GM19438 (cell line): ENCODE data around the gene PRTN3.
"Not testable (repeated sequence)": the region's sequence is repeated elsewhere in the genome, so short reads cannot be mapped to it uniquely, and the experiment has no call there.

Experiments used
- ATAC-seq: cut with Tn5 transposase; IDR thresholded peaks from one replicate; pipeline ENCODE4 v1.9.1; 2021; ENCODE audit warnings: low read depth; ENCODE audit not compliant: unreplicated experiment

PRTN3 gene

GRCh38 chr19:815079-815774, 25.6 kb upstream of the PRTN3 start:
- no peak for ATAC-seq

GRCh38 chr19:815775-816499, 24.9 kb upstream of the PRTN3 start:
- ATAC-seq = no peak

- no peak for ATAC-seq
These were observed 24.3 kb upstream of the PRTN3 start for GRCh38 chr19:816500-816857.

GRCh38 chr19:820212-820611, 20.6 kb upstream of the PRTN3 start:
- ATAC-seq = not testable (repeated sequence)

DNA sequence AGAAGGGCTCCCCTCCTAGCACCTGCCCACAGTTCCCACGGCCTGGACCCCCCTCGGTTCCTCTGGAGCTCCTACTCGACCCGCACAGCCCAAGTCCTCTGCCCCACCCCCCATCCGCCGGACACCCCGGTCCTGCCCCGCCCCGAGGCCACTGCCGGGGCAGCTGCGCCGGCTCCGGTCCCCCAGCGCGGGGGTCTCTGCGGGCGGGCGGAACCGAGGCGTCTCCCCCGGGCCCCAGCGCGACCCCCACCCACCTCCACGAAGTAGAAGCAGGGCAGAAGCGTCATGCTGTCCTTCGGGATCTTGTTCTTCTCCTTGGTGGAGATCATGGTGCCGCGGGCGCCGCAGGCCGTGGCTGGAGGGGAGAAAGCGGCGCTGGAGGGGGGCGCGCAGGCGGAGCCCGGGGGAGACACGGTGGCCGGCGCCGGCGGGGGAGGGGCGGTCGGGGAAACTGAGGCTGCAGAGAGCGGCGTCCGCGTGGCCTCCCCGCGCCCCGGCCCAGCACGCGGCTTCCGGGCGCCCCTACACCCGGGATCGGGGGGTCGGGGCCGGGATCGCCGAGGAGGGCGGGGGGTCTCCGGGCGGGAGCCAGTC, 19.5 kb upstream of the PRTN3 start:
- no peak for ATAC-seq

- no peak for ATAC-seq
These were observed 18.8 kb upstream of the PRTN3 start, which contains the start of gene PLPPR3 for GRCh38 chr19:821825-822503. TSS of gene PLPPR3 (minus strand) at chr19:821955. CDS start at chr19:821559, 396 bp downstream.

DNA sequence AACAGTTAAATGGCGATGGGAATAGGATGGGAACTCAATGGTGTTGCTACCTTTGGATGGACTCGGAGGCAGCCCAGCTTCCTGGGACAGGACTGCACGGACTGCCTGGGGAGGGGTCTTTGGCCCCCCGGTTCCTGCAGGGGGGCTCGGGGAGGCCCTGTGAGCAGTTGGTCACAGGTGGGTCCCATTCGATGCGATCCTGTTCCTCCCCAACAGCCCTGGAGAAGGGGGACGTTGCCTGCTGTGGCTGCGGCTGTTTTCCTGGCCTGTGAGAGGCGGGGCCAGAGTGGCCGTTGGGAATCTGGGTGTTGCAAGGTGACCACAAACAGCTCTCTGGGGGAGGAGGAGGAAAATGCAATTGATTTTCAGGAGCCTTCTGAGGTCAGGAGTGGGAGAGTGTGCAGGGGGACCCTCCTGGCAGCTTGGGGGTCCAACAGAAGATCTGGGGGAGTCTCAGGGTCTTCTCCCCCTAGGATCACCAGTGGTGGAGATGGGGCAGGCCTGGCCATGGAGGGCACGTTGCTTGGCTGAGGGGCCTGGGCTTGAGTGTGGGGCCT, 17.2 kb upstream of the PRTN3 start:
- ATAC-seq = no peak

GRCh38 chr19:824885-825284, 15.9 kb upstream of the PRTN3 start:
- no peak for ATAC-seq

DNA sequence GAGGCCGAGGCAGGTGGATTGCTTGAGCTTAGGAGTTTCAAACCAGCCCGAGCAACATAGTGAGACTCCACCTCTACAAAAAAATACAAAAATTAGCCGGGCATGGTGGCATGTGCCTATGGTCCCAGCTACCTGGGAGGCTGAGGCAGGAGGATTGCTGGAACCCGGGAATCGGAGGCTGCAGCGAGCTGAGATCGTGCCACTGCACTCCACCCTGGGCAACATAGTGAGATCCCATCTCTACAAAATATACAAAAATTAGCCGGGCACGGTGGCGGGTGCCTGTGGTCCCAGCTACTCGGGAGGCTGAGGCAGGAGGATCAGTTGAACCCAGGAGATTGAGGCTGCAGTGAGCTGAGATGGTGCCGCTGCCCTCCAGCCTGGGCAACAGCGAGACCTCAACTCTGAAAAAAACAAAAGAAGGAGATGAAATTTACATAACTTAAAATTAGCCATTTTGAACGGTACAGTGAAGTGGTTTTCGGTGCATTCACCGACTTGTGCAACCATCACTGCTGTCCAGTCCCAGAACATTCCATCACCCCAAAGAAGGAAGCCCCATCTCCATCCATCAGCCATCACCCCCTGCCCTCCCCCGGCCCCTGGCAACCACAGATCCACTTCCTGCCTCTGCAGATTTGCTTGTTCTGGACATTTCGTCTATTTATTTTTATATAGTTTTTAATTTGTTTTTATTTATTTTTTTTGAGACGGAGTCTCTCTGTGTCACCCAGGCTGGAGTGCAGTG, 14.7 kb upstream of the PRTN3 start:
- ATAC-seq = no peak

GRCh38 chr19:827314-827709, 13.5 kb upstream of the PRTN3 start:
- ATAC-seq = no peak

GRCh38 chr19:827710-828321, 13.0 kb upstream of the PRTN3 start, which contains the start of gene AZU1:
TSS of gene AZU1 (plus strand) at chr19:827837. CDS start at chr19:827847, 10 bp downstream.
- ATAC-seq = no peak

DNA sequence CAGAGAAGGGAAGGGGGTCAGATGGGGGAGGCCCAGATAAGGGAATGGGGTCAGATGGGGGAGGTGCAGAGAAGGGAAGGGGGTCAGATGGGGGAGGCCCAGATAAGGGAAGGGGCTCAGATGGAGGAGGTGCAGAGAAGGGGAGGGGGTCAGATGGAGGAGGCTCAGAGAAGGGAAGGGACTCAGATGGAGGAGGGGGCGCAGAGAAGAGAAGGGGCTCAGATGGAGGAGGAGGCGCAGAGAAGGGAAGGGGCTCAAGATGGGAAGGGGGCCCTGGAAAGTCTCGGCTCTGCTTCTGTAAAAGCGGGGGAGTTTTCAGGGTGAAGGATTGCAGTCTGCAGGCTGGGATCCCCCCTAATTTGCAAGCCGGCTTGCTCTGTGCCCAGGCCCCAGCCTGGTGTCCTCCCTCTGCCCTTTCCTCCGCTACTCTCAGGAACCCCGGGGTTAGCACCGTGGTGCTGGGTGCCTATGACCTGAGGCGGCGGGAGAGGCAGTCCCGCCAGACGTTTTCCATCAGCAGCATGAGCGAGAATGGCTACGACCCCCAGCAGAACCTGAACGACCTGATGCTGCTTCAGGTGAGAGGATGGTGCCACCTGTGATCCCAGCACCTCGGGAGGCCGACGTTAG, 11.6 kb upstream of the PRTN3 start:
- no peak for ATAC-seq

DNA sequence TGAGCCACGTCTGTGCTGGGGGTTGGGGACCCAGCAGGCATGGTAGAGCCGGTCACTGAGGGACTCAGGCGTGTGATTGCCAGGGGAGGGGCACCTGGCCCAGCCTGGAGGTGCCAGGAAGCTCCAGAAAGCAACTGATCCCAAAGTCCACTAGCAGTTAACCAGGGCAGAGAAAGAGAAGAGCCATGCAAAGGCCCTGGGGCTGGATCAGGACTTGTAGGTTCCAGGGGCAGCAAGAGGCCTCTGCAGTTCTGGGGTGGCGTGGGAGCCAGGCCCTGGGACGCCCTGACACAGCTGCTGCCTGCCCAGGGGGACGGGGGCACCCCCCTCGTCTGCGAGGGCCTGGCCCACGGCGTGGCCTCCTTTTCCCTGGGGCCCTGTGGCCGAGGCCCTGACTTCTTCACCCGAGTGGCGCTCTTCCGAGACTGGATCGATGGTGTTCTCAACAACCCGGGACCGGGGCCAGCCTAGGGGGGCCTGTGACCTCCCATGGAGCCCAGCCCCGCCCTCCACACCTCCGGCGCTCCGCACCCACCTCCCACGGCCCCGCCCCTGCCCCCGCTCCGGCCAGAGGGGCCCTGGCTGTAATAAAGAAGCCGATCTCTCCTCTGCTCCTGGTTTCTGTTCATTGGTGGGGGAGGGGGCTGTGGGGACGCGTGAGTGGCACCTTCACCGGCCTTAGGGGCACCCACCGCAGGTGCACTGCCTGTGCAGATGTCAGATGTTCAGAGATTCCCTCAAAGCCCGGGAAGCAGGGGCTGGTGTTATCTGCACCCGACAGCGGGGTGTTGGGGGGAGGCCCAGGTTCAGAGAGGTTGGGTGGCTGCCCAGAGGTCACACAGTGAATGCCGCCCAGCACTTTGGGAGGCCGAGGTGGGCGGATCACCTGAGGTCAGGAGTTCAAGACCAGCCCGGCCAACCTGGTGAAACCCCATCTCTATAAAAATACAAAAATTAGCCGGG, 9.1 kb upstream of the PRTN3 start:
- no peak for ATAC-seq

GRCh38 chr19:834216-834615, 6.6 kb upstream of the PRTN3 start:
- no peak for ATAC-seq

- ATAC-seq = no peak
These were observed 5.5 kb upstream of the PRTN3 start for GRCh38 chr19:835210-835810.

GRCh38 chr19:842802-843179, 2.0 kb downstream of the PRTN3 start:
- ATAC-seq = not testable (repeated sequence)

DNA sequence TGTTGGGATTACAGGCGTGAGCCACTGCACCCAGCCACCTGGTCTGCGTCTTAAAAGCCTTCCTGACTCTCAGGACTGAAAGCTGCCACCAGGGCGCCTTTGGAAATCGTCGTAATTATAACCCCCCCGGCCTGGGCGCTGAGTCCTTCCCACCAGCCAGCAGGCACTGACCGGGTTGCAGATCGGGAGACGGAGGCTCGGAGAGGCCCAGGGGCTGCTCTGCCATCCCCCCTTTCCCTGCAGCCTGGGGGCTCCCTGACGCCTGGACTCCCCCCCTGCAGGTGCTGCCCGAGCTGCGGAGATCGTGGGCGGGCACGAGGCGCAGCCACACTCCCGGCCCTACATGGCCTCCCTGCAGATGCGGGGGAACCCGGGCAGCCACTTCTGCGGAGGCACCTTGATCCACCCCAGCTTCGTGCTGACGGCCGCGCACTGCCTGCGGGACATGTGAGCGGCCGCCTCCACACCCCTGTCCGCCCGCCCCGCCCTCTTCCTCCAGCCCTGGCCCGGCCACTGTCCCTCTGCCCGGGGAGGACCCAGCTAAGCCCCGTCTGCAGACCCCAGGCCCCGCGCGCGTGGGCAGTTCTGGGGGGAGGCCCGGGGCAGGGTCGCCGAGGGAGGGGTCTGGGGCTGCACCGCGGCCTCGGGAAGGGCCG, 2.5 kb downstream of the PRTN3 start:
- no peak for ATAC-seq
